Lung microvascular endothelial cell (primary cell): ENCODE results near the gene SERINC5. TPM values are rescaled to one million over a fixed set of nuclear protein-coding genes. Genes with fewer than 3 reads are reported as not detected.

Source experiments
- DNase-seq, 2 donors: peaks; one replicate each; pipeline versions ENCODE4 v3.0.0 to v3.0.0-alpha.2; 2010; ENCODE audit warnings: low read depth in 2 of 2
- total RNA-seq: library from RNA; depleted of rRNA; stranded (reverse); fragments of >200 nt; gene quantifications from 2 replicates; pipeline ENCODE4 v1.2.1, GENCODE V29; 2014

SERINC5 gene
- total RNA-seq, 1 donor from 2014 or later, result 20.4 TPM

DNA sequence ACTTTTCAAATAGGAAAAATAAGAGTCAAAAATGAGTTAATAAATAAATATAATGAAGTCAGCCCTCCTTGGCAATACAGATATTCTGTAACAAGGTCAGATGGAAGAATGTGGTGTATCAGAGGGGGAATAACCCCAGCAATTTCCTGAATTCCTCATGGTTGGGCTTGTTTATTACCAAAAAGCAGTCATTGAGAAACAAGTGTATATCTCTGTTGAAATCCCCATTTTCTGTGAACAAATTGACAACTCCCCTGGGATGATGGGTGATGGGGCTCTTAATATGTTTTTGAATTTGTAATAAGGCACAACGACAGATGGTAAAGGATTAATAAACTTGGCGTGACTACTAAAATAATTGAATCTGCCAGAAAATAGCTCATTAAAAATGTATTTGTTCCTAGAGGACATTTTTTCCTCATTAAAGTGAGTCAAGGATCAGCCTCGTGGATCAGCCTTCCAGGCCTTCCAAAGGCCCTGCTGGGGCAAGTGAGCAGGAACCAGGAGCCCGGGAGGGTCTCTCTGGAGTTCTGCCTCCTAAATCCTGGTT is 186.5 kb downstream of the SERINC5 start:
- no peak for DNase-seq

DNA sequence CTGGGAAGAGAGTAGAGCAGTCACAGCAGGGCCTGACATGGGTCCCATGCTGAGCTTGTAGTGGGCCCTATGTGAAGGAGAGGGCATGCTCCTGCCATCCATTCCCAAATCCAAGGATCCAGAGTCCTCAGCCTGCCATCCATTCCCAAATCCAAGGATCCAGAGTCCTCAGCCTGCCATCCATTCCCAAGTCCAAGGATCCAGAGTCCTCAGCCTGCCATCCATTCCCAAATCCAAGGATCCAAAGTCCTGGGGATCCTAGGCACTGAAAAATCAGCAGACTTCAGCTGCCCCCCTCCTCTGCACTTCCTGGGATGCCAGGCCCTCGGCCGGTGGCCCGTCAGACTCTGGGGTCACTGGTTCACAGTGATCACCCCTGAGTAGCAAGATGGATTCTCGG is 187.1 kb downstream of the SERINC5 start:
- no peak for DNase-seq

DNA sequence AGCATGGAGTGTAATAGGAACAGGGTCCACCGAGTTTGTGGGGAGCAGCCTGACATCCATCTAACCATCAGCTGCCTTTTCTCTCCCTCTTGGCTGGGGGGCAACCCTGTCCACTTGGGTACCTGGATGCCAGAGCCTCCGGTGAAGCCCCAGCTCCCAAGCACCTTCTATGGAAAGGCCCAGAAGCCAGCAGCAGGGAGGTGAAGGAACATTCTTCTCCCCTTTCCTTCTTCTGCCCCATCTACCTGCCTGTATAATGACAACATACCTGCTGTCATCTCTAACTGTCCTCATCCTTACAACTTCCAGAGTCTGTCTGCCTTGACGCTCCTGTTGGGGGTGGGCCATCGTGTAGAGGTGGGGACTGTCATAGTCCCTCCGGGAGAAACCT is 187.6 kb downstream of the SERINC5 start:
- no peak for DNase-seq

DNA sequence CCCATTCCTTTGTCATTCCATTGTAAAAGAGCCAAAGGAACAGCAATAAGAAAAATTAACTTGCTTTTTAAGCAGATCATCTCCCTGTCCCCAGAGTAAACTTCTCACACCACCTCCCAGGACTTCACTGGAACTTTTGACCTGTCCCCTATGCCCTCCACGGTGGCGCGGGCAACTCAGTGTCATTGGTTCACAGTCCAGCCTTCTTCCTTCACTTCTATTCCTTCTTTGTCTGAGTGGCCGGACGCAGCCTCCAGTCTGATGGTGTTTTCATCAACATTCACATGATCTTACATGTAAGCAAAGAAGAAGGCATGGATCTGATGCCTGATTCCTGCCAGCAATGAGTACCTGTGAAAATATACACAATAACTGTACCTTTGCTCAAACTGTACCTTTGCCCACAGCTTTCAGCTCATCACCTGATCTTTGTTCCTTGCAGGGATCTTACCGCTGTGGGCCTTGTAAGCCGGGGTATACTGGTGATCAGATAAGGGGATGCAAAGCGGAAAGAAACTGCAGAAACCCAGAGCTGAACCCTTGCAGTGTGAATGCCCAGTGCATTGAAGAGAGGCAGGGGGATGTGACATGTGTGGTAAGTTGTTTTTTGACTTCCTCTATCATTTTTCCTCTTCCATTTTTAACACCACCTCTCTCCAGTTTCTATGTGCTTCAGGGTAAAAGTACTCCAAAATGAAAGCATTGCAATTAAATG is 188.2 kb downstream of the SERINC5 start:
- DNase-seq, result no peak

DNA sequence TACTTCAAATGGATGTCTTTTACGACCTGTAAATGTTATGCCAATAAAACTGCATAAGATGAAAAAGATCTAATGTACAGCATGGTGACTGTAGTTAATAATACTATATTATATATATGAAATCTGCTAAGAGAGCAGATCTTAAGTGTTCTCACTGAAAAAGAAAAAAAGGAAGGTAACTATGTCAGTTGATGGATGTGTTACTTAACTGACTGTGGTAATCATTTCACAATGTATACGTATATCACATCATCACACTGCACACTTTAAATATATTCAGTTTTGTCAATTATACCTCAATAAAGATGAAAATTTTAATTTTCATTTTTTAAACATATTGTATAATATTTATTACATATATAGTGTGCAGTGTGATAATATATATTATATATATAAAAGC is 188.8 kb downstream of the SERINC5 start:
- no peak for DNase-seq

DNA sequence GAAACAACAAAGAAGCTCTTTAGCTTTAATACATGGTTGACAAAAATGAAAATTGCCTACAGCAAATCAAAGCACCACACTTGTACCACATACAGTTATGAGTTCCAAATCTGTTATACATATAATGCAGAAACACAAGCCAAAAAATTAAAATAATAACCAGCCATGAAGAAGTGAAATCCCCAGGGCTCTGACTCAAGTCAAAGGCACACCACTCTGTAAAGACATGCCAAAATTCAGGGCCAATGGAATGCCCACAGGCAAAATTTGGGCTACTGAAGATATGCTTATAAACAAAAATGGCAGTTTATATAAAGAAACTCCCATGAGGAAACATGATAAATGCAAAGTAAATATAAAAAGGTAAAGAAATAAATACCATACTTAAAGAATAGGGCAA is 191.7 kb downstream of the SERINC5 start:
- no peak for DNase-seq

Other genes starting within 250 kb of the SERINC5 start
- 0.20 TPM in 1 of 2 replicates, not detected in the other for gene THBS4, start 220.7 kb downstream of the SERINC5 start, total RNA-seq
- not detected in 2 replicates for gene SPZ1, start 64.0 kb upstream of the SERINC5 start, total RNA-seq
- 21.6 and 33.5 TPM in 2 replicates for gene ZFYVE16, start 152.0 kb upstream of the SERINC5 start, total RNA-seq
- gene FAM151B, start 232.1 kb upstream of the SERINC5 start, total RNA-seq, result 2.0 and 2.2 TPM in 2 replicates